Pulmonary artery endothelial cell (primary cell): Measurements from ENCODE around the gene SRGAP1. TPM values are rescaled to one million over a fixed set of nuclear protein-coding genes. Genes with fewer than 3 reads are reported as not detected.
"Not testable (repeated sequence)": the region's sequence is repeated elsewhere in the genome, so short reads cannot be mapped to it uniquely, and the experiment has no call there.

Experiments used
- DNase-seq: peaks from one replicate; pipeline ENCODE4 v3.0.0-alpha.2; 2011; ENCODE audit warnings: low read depth, low spot score
- total RNA-seq: library from RNA; depleted of rRNA; stranded (reverse); fragments of >200 nt; gene quantifications from 2 replicates; pipeline ENCODE4 v1.2.3, GENCODE V29; 2014

Gene SRGAP1
- total RNA-seq, 1 donor from 2014 or later: 1.8 TPM

DNA sequence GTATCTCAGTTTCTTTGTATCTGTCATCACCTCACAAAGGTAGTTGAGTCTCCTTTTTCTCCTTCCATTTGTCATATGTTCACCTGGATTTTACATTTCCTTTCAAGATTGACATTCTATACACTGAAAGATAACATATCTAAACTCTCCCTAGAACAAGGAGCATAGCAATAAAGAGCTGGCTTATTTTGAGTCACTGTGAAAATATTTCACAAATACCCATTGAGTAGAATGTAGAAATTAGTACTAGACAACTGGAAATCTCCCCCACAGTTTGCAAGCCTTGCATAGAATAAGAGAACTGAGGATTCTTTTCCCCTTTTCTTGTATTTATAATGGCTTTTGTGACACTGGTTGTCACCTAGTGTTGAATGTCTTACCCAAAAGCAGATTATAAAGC, 266.4 kb downstream of the SRGAP1 start:
- DNase-seq: no peak

- no peak for DNase-seq
These were observed 272.5 kb downstream of the SRGAP1 start for GRCh38 chr12:64116969-64117368.

DNA sequence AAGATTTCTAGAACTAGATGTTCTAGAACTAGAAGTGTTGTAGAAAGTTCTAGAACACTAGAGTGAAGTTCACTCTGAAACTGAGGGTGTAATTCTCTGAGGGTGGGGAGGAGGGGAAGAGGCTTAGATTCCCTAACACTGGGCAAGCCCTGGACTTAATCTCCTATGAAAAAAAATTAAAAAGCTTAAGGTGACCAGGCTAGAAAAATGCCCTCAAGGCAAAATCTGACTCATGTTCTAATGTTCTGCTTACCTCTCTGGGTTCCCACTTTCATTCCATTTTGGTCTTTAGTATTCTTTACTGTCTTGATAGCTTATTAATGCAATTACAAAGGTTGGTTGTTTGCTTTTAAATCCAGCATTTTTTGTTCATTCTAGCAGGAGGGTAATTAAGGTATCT, 276.1 kb downstream of the SRGAP1 start:
- DNase-seq: no peak

GRCh38 chr12:64121086-64121485, 276.6 kb downstream of the SRGAP1 start:
- not testable (repeated sequence) for DNase-seq

DNA sequence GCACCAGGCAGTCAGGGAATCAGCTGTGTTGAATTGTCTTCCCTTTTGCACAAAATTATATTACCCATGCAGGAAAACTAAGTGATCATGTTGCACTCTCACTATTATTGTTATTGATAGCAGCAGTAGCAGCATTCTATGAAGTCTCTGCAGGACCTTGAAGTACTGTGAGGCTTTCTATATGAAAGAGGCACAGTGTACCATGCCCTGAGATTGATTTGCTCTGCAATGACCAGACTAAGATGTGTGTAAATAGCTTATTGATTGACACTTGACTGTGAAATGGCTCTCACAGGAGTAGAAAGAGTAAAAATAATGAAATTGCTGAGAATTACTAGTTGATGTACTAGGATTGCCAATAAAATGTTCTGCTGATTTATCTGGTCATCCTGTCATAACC, 277.7 kb downstream of the SRGAP1 start:
- DNase-seq: no peak

DNA sequence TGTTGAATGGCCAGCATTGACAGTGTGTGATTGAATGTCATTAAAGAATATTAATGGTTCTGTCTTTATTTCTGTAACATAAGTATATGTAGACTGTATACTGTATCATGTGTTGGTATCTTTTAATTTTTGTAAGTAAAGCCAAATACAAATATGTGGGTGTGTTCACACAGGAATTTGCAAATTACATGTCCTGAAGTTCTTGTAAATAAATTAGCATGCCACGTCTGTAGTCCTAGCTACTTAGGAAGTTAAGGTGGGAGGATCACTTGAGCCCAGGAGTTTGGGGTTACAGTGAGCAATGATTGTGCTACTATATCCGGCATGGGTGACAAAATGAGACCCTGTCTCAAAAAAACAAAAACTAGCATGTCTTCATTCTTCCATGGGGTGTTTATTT, 278.5 kb downstream of the SRGAP1 start:
- DNase-seq: no peak

DNA sequence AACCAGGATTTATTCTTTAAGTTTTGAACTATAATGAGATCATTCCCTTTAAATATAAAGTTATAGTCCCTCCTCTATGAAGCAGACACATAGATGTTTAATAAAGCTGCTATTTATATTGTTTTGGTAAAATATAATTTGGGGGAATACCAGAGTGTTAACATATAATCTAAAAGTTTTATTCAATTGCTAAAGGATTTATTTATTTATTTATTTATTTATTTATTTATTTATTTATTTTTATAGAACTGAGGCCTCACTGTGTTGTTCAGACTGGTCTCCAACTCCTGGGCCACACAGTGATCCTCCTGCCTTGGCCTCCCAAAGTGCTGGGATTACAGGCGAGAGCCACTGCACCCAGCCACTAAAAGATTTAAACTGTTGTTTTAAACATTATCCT, 278.9 kb downstream of the SRGAP1 start:
- DNase-seq: no peak

GRCh38 chr12:64124511-64125197, 280.2 kb downstream of the SRGAP1 start:
- no peak for DNase-seq

DNA sequence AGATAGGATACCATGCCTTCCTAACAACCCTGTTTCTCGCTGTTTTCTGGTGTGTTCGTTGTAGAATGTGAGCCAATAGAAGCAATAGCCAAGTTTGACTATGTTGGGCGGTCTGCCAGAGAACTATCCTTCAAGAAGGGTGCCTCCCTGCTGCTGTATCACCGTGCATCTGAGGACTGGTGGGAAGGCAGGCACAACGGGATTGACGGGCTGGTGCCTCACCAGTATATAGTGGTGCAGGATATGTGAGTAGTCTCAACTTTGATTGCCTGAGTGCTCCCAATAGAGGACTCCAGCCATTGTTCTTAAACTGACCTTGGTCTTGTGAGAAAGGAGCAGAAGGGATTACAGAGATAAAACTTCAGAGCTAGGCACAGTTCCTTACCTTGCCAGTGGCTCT, 281.4 kb downstream of the SRGAP1 start:
- no peak for DNase-seq

GRCh38 chr12:64127811-64128210, 283.3 kb downstream of the SRGAP1 start:
- DNase-seq: no peak

GRCh38 chr12:64128366-64128765, 283.9 kb downstream of the SRGAP1 start:
- DNase-seq: no peak

GRCh38 chr12:64130476-64130875, 286.0 kb downstream of the SRGAP1 start:
- DNase-seq: not testable (repeated sequence)

- not testable (repeated sequence) for DNase-seq
These were observed 287.0 kb downstream of the SRGAP1 start for GRCh38 chr12:64131456-64131855.

GRCh38 chr12:64132672-64133071, 288.2 kb downstream of the SRGAP1 start:
- DNase-seq: not testable (repeated sequence)

- DNase-seq: no peak
These were observed 292.6 kb downstream of the SRGAP1 start for GRCh38 chr12:64137117-64137516.

GRCh38 chr12:64139021-64139420, 294.5 kb downstream of the SRGAP1 start:
- no peak for DNase-seq

GRCh38 chr12:64142382-64142781, 297.9 kb downstream of the SRGAP1 start:
- DNase-seq: no peak

- no peak for DNase-seq
These were observed 298.3 kb downstream of the SRGAP1 start for GRCh38 chr12:64142784-64143183.

DNA sequence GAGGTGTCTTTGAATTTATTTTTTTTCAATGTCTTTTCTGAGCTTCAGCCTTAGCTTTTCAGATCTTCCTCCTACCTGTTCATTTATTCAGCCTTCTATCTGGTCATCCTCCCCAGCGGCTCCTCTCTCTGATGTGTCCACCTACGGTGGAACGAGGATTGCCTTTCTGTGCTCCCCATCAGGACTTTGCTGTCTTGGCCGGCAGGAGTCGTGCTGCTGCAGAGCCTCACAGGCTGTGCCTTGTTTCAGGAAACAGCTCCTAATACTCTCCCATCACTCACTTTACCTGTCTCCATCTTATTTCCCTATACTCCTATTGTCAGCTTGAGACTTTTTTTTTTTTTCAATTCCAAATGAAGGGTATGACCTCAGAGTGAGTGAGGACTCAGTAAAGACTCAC, 300.7 kb downstream of the SRGAP1 start:
- no peak for DNase-seq

GRCh38 chr12:64147011-64147631, 302.6 kb downstream of the SRGAP1 start:
- no peak for DNase-seq

GRCh38 chr12:64147875-64148274, 303.4 kb downstream of the SRGAP1 start:
- no peak for DNase-seq

- no peak for DNase-seq
These were observed 310.2 kb downstream of the SRGAP1 start for GRCh38 chr12:64154677-64155076.

- no peak for DNase-seq
These were observed 312.6 kb downstream of the SRGAP1 start for GRCh38 chr12:64157110-64157509.
